K562 (cell line): Measurements from ENCODE around the gene MT1E. TPM values are rescaled to one million over a fixed set of nuclear protein-coding genes. Genes with fewer than 3 reads are reported as not detected.

Experiments used
- DDX20 ChIP-seq: fragments of 450-650 bp; IDR thresholded peaks from 2 replicates; pipeline ENCODE4 v1.6.1; 2016; ENCODE audit warnings: missing genetic modification characterization, low read depth, mild to moderate bottlenecking, missing compliant biosample characterization, moderate library complexity
- HDAC6 ChIP-seq: IDR thresholded peaks from 2 replicates; pipeline ENCODE4 v1.6.1; 2012; ENCODE audit warnings: low read depth, mild to moderate bottlenecking, control low read depth, inconsistent platforms, low read length, moderate library complexity
- HNRNPLL ChIP-seq: fragments of 200-400 bp; formaldehyde crosslinking; IDR thresholded peaks from 2 replicates; pipeline ENCODE4 v1.6.1; 2017; ENCODE audit warnings: low read length, low read depth, mild to moderate bottlenecking; ENCODE audit not compliant: poor library complexity, severe bottlenecking
- JUND ChIP-seq, 2 experiments: IDR thresholded peaks; 2 replicates in 1 of 2; 3 replicates in 1 of 2; pipeline ENCODE4 v1.6.1; 2011; ENCODE audit warnings: borderline replicate concordance in 2 of 2, low read depth in 2 of 2, low read length in 2 of 2, improper control_type of control experiment in 1 of 2, missing biosample characterization in 1 of 2, missing genetic modification characterization in 1 of 2, missing genetic modification reagents in 1 of 2
- MXD1 ChIP-seq: fragments of 250-450 bp; sonication (Bioruptor Pico); IDR thresholded peaks from 2 replicates; pipeline ENCODE4 v1.8.0; 2021; ENCODE audit warnings: borderline replicate concordance, mild to moderate bottlenecking, moderate library complexity; ENCODE audit not compliant: poor library complexity, severe bottlenecking
- RHOXF2B ChIP-seq: fragments of 250-450 bp; sonication (Bioruptor Pico); conservative IDR thresholded peaks from 2 replicates; pipeline ENCODE4 v1.5.1; 2021
- SMARCE1 ChIP-seq: fragments of 450-650 bp; IDR thresholded peaks from 2 replicates; pipeline ENCODE4 v1.7.1; 2016; ENCODE audit warnings: mild to moderate bottlenecking
- ZC3H8 ChIP-seq: fragments of 450-650 bp; IDR thresholded peaks from 2 replicates; pipeline ENCODE4 v1.6.1; 2017
- ZNF318 ChIP-seq, 2 experiments: fragments of 450-650 bp; IDR thresholded peaks; 2 replicates each; pipeline ENCODE4 v1.6.1; 2016; ENCODE audit warnings: mild to moderate bottlenecking in 2 of 2, borderline replicate concordance in 1 of 2, low read depth in 1 of 2, moderate library complexity in 1 of 2
- polyA plus RNA-seq, 8 experiments: library from polyadenylated mRNA; depleted of rRNA in 4 of 8; stranded (reverse) in 5 of 8; unstranded in 3 of 8; fragments of >200 nt; fragmentation: Nextera tagmentation in 2 of 8; fragmentation: Illumina TruSeq in 1 of 8; extraction: Ambion mirVana in 2 of 8; extraction: Trizol in 1 of 8; gene quantifications; 2 replicates each; pipeline versions ENCODE4 v1.2.1 to v1.2.3, GENCODE V29; 2011 to 2014; ENCODE audit warnings: inconsistent platforms in 1 of 8, missing spikeins in 1 of 8
- total RNA-seq, 7 experiments: library from RNA; depleted of rRNA in 6 of 7; stranded (reverse); fragments of >200 nt in 6 of 7; fragmentation: Illumina TruSeq in 2 of 7; extraction: Trizol in 2 of 7; gene quantifications; 2 replicates each; pipeline versions ENCODE4 v1.2.1 to v1.2.3, GENCODE V29; 2011 to 2021; ENCODE audit warnings: low replicate concordance in 1 of 7

MT1E gene
- total and polyA plus RNA-seq, 9 of the 15 experiments (the other 6 are each of a cell fraction or from before 2014, with no cell fraction given), result 0.29 to 0.81 (median 0.46) TPM; not detected in 3

GRCh38 chr16:56609463-56609921 is 16.1 kb upstream of the MT1E start (continued):
- no peak for TF ChIP-seq HDAC6
- no peak for TF ChIP-seq DDX20 (tag)
- TF ChIP-seq HNRNPLL, result no peak
- TF ChIP-seq ZNF318 (IDR thresholded peaks at IDR 0.05; ENCODE audit: borderline replicate concordance in 1 of 2, low read depth in 1 of 2), result peak in 1 of 2 experiments; percentile 85; a peak in 2 of 4 replicates
- no peak for TF ChIP-seq SMARCE1
- TF ChIP-seq ZC3H8, result no peak
- no peak for TF ChIP-seq MXD1
- no peak for TF ChIP-seq RHOXF2B (CRISPR knock-in tag)
- peak; percentile 4; the same call in 1 of the 2 replicates for TF ChIP-seq JUND (IDR thresholded peaks at IDR 0.05; ENCODE audit: borderline replicate concordance, low read depth, low read length)
- no peak for TF ChIP-seq JUND (tag; IDR thresholded peaks at IDR 0.05; ENCODE audit: borderline replicate concordance, low read depth, low read length)
